HL-60 (cell line): Measurements from ENCODE around the gene CCNC.
A peak's percentile ranks its signal among the peaks of the same experiment; 100 is the strongest.

Source experiments
- DNase-seq, 2 experiments: peaks; one replicate each; pipeline ENCODE4 v3.0.0-alpha.2; 2010 to 2020; ENCODE audit warnings: low read depth in 1 of 2, low spot score in 1 of 2
- H3K27ac ChIP-seq: fragments of 250-450 bp; sonication (Bioruptor Pico); replicated peaks from 2 replicates; pipeline ENCODE4 v1.5.1; 2020; ENCODE audit warnings: mild to moderate bottlenecking, moderate library complexity
- H3K27me3 ChIP-seq: fragments of 250-450 bp; sonication (Bioruptor Pico); 2 replicates; pipeline ENCODE4 v1.5.1; 2021; ENCODE audit warnings: mild to moderate bottlenecking, moderate library complexity; ENCODE audit not compliant: insufficient read depth, poor library complexity, severe bottlenecking
- H3K4me3 ChIP-seq: replicated peaks from 2 replicates; pipeline ENCODE4 v1.5.1; 2011; ENCODE audit warnings: mild to moderate bottlenecking, control low read depth, low read length; ENCODE audit not compliant: insufficient read depth
- GABPA ChIP-seq: IDR thresholded peaks from 2 replicates; pipeline ENCODE4 v1.6.1; 2012; ENCODE audit warnings: low read depth
- POLR2AphosphoS5 ChIP-seq: IDR thresholded peaks from 2 replicates; pipeline ENCODE4 v1.6.1; 2012; ENCODE audit warnings: low read depth
- SPI1 ChIP-seq: IDR thresholded peaks from 2 replicates; pipeline ENCODE4 v1.6.1; 2012; ENCODE audit warnings: low read depth, mild to moderate bottlenecking, borderline replicate concordance
- TF ChIP-seq, protein P1 (sequence below): IDR thresholded peaks from 2 replicates; pipeline ENCODE4 v1.6.1; 2012; ENCODE audit warnings: low read depth; ENCODE audit not compliant: insufficient replicate concordance
- TF ChIP-seq, protein P2 (sequence below): IDR thresholded peaks from one replicate; pipeline ENCODE4 v1.5.1; 2011; ENCODE audit warnings: low read length, control low read depth, inconsistent platforms; ENCODE audit not compliant: insufficient read depth

The CCNC gene

DNA sequence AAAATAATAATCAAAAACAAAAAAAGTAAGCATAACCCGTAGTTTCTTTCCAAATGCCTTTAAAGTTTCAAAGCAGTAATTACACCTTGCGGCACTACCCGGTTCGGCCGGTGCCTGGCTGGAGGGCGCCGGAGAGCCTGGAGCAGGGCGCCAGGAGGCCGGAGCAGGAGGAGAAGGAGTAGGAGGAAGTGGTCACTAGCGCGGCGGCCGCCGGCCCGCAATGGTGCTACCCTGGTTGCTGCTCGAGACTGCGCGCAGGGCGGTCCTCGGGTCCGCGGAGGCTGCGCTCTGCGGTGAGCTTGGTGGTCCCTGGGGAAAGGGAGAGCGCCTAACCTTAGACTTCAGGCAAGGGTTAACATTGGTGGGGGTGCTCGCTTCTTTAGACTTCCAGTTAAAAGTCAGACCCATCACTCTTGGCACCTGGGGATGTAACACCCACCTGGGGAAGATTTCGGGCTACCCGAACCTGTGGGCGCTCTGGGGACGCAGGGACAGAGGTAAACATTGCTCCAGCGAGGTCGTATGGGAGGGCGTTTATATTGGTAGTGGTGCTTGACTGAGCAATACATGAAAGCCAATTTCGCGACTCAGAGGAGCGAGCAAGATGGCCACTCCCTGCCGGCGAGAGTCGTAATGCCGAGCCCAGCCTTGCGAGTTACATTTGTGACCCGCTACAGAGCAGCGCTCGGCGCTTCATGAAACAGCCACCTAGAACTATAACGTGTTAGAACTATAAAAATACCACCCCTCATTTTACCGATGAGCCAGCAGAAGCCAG is 47.4 kb downstream of the CCNC start:
- Histone ChIP-seq H3K27me3 (no peaks in the 10 kb centered on the region), H3K27ac (peak overlapping the region; percentile 78)
- TF ChIP-seq SPI1 (peak; percentile 89), POLR2AphosphoS5 (peak; percentile 95), GABPA (peak; percentile 55; the same call in 1 of the 2 replicates)
- TF ChIP-seq, protein P1, sequence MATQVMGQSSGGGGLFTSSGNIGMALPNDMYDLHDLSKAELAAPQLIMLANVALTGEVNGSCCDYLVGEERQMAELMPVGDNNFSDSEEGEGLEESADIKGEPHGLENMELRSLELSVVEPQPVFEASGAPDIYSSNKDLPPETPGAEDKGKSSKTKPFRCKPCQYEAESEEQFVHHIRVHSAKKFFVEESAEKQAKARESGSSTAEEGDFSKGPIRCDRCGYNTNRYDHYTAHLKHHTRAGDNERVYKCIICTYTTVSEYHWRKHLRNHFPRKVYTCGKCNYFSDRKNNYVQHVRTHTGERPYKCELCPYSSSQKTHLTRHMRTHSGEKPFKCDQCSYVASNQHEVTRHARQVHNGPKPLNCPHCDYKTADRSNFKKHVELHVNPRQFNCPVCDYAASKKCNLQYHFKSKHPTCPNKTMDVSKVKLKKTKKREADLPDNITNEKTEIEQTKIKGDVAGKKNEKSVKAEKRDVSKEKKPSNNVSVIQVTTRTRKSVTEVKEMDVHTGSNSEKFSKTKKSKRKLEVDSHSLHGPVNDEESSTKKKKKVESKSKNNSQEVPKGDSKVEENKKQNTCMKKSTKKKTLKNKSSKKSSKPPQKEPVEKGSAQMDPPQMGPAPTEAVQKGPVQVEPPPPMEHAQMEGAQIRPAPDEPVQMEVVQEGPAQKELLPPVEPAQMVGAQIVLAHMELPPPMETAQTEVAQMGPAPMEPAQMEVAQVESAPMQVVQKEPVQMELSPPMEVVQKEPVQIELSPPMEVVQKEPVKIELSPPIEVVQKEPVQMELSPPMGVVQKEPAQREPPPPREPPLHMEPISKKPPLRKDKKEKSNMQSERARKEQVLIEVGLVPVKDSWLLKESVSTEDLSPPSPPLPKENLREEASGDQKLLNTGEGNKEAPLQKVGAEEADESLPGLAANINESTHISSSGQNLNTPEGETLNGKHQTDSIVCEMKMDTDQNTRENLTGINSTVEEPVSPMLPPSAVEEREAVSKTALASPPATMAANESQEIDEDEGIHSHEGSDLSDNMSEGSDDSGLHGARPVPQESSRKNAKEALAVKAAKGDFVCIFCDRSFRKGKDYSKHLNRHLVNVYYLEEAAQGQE = peak; percentile 40
- TF ChIP-seq, protein P2, sequence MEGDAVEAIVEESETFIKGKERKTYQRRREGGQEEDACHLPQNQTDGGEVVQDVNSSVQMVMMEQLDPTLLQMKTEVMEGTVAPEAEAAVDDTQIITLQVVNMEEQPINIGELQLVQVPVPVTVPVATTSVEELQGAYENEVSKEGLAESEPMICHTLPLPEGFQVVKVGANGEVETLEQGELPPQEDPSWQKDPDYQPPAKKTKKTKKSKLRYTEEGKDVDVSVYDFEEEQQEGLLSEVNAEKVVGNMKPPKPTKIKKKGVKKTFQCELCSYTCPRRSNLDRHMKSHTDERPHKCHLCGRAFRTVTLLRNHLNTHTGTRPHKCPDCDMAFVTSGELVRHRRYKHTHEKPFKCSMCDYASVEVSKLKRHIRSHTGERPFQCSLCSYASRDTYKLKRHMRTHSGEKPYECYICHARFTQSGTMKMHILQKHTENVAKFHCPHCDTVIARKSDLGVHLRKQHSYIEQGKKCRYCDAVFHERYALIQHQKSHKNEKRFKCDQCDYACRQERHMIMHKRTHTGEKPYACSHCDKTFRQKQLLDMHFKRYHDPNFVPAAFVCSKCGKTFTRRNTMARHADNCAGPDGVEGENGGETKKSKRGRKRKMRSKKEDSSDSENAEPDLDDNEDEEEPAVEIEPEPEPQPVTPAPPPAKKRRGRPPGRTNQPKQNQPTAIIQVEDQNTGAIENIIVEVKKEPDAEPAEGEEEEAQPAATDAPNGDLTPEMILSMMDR = peak; percentile 23

DNA sequence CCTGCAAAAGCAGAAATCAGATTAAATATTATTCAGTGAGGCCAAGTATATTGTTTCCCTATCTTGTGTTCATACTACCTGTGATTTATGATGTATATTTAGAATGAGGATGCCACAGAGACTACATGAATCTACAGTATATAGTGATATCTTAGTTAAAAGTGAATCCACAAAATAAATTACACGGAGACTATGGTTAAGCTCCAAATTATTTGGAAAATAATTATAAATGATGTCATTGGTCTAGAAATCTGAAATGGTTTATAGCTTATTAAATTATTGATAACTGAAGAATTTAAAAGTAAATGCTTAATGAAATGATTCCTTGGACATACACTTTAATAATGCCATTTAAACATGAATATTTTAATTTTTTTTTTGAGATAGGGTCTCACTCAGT is 49.0 kb downstream of the CCNC start:
- Histone ChIP-seq H3K4me3 (no peak overlapping the region), H3K27me3 (no peaks in the 10 kb centered on the region), H3K27ac (no peak overlapping the region)
- TF ChIP-seq SPI1 = no peak
- no peak for DNase-seq

More for the DNA sequence above, 47.4 kb downstream of the CCNC start:
- peak; percentile 56 to 86 for DNase-seq
- H3K4me3 ChIP-seq = peak overlapping the region; percentile 91

DNA sequence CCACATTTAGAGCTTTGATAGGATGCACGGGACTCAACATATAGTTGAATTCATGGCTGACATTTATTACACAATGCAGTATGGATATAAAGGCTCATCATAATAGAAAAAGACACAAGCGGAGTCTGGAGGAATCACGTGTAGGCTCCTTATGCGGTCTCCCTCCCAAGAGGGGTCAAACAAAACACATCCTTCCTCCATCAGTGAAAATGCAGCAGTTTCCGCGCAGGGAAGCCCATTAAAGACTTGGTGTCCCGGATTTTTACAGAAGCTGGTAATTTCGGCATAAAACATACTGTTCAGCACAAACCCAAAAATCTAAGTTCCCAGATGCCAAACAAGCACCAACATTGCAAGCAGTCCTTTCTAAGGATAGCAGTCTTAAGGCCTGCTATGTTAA is 54.4 kb downstream of the CCNC start:
- peak overlapping the region; percentile 81 for H3K4me3 ChIP-seq
- TF ChIP-seq, protein P2 = no peak
- TF ChIP-seq, protein P1 = no peak
- TF ChIP-seq GABPA = no peak
- no peak for TF ChIP-seq POLR2AphosphoS5
- no peak for TF ChIP-seq SPI1
- DNase-seq = no peak
- no peaks in the 10 kb centered on the region for H3K27me3 ChIP-seq
- H3K27ac ChIP-seq = no peak overlapping the region

DNA sequence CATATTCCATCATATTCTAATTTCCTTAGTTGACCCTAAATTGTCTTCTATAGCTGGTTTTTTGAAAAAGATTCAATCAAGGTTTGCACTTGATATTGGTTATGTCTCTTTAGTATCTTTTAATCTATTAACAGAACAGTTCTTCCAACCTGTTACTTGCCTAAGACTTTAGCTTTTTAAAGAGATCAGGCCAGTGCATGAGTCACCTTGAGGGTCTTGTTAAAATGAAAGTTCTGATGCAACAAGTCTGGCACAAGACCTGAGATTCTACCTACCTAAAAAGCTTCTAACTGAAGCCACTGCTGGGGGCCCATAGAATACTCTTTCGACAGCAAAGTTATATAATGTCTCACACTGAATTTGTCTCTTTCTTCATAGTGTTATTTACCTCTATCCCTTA is 56.4 kb downstream of the CCNC start:
- Histone ChIP-seq H3K27me3 (no peaks in the 10 kb centered on the region), H3K27ac (no peak overlapping the region), H3K4me3 (no peak overlapping the region)
- TF ChIP-seq, protein P2 = no peak
- no peak for TF ChIP-seq SPI1
- no peak for DNase-seq
